ENCODE data around the gene HSD3B7.

Gene HSD3B7

DNA sequence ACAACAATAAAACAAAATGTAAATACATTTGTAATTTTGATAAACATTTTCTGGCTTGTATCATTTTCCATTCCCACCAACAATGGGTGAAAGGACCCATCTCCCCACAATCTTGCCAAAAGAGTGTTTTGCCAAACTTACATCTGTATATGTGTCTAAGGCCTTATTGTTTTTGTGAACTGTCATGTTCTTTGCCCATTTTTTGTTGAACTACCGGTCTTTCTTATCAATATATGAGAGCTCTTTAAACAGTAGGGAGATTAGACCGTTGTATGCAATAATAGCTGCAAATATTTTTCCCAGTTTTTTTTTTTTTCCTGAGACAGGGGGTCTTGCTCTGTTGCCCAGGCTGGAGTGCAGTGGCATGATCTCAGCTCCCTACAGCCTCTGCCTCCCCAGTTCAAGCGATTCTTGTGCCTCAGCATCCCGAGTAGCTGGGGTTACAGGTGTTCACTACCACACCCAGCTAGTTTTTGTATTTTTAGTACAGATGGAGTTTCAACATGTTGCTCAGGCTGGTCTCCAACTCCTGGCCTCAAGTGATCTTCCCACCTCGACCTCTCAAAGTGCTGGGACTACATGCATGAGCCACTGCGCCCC lies 38.7 kb downstream of the HSD3B7 start:
- no peak for DNase-seq (ENCODE audit: low spot score)

DNA sequence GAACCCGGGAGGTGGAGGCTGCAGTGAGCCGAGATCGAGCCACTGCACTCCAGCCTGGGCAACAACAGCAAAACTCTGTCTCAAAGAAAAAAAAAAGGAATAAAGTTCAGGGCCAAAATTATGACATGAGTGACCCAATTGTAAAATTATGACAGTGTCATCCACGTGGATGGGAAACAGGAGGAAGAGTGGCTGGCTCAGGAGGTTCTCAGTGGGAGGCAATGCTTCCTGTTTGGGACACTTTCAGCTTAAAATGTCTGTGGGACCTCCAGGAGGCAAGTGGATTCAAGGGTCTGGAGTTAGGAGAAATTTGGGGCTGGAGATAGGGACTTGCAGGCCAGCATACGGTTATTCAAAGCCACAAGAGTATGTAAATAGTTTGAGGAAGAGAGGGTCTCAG lies 40.3 kb downstream of the HSD3B7 start:
- DNase-seq (ENCODE audit: low spot score): no peak

DNA sequence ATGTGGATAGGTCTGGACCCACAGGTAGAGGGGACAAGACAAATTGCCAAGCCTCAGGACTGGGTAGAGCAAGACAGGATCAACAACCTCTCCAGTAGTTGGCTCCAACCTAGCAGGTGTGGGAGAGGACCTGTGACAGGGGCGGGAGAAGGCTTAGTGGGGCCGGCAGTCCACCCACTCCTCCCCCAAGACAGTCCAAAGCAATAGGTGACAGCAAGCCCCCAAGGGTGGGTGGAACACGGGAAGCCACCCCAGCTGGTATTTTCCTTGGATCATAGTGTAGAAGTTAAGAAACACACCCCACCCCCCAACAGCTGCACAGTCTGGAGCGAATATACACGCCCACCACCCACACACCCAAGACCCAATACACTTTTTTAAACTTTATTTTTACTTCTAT lies 44.3 kb downstream of the HSD3B7 start:
- DNase-seq (ENCODE audit: low spot score): no peak

DNA sequence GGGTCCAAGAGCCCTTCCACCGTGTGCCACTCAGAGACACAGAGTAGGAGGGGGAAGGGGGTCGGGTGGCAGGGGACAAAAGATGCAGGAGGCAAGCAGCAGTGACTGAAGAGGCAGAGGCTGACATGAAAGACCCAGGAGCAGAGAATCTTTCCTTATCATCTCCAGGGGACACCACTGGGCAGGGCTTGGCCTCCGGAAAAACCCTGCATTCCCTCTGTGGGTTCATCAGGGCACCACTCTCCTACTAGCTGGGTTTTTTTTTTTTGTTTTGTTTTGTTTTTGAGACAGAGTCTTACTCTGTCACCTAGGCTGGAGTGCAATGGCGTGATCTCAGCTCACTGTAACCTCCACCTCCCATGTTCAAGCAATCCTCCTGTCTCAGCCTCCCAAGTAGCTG lies 46.3 kb downstream of the HSD3B7 start:
- no peak for DNase-seq (ENCODE audit: low spot score)

DNA sequence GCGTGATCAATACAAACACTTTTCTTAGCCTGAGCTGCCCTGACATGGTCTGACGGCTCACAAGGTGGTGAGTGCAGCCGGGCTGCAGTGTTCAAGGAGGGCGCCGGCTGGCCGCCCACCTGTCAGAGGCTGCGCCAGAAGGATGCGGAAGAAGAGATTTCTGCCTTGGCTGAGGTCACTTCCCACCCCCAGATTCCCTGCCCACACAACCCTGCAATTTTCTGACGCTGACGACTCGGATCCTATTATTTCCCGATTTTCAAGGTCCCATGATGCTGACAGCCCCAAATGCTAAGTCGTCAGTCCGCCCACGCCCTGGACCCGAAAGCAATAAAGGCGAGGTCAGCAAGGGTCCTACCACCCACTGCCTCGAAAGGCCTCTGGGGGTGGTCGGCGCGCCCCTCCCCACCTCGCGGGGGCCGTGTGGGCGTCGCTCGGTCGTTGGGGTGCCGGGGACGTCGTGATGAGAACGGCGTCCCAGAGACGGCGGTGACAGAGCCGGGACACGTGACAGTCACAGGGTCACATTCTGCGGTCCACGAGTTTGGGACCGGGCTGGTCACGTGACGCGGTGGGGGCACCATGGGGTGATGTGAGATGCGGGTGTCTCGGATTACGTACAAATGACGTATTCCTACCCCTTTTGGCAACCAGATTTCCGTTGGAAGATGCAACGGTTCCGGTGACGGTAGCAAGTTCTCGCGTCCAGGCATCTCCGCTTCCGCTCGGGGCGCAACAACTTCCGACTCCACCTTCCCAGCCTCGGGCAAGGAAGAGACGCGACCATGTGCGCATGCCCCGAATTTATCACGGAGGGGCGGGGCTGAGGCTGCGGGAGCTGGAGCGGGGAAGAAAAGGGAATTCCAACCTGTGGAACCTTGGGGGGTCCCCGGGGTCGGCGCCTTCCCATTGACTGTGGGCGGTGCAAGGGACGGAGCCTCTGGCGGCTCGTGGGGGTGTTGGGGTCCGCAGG lies 48.0 kb downstream of the HSD3B7 start, which contains the start of gene STX4:
Gene STX4, plus strand, starts transcription at position 823 of the 973 bp plus-strand sequence. CDS start 248 bp downstream, outside the sequence.
- peak; percentile 97 for DNase-seq (ENCODE audit: low spot score)

DNA sequence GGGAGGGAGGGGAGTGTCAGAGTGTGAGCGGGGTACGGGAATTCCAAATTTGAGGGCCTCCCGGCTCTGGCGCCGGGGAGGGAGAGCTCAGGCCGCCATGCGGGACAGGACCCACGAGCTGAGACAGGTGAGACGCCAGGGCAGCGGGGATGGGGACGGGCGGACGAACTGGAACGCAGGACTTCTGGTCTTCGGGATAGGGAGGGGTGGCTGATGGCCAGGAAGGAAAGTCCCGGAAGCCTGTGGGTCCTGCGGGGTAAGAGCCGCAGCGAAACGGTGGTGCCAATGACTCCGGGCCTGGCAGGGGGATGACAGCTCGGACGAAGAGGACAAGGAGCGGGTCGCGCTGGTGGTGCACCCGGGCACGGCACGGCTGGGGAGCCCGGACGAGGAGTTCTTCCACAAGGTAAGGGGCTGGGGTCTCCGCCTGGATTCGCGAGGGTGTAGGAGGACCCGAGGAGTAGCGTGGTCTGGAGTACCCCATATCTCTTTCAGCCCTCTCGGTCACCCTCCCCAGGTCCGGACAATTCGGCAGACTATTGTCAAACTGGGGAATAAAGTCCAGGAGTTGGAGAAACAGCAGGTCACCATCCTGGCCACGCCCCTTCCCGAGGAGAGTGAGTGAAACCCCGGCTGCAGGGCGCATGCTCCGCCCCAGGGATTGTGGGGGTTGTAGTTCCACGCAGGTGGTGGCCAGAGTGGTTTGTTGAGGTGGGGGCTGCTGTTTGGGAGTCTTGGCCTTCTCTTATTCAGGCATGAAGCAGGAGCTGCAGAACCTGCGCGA lies 48.9 kb downstream of the HSD3B7 start:
- DNase-seq (ENCODE audit: low spot score): peak; percentile 88

DNA sequence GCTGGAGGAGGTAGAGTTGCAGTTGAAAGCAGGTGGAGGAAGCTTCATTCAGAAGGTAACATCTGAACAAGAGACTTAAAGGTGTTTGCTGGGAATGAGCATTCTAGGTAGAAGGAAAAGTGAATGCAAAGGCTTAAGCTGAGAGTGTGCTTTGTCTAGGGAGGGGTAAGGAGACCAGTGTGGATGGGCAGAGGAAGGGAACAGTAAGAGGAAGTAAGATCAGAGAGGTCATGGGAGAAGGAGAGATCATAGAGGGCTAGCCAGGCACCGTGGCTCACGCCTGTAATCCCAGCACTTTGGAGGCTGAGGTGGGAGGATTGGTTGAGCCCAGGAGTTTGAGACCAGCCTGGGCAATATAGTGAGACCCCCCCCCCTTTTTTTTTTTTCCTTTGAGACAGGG lies 51.7 kb downstream of the HSD3B7 start:
- DNase-seq (ENCODE audit: low spot score): no peak
